ENCODE measurements around the gene PHLDB3. TPM values are rescaled to one million over a fixed set of nuclear protein-coding genes. Genes with fewer than 3 reads are reported as not detected.
"Not testable (repeated sequence)": the region's sequence is repeated elsewhere in the genome, so short reads cannot be mapped to it uniquely, and the experiment has no call there.

Gene PHLDB3
- total and polyA plus RNA-seq, 2 experiments from 2014 or later: 22.2 to 23.4 TPM

GRCh38 chr19:43439032-43439708 is 65.4 kb downstream of the PHLDB3 start:
- no peak for DNase-seq (ENCODE audit: low spot score)
- H3K27ac ChIP-seq: peak overlapping the region; percentile 31
- H3K4me2 ChIP-seq: no peak overlapping the region
- H3K4me1 ChIP-seq (ENCODE audit: insufficient read depth): peaks cover 3% of the 10 kb centered on the region
- H3K79me2 ChIP-seq: no peaks in the 10 kb centered on the region
- H3K9me3 ChIP-seq (ENCODE audit: low read depth): no peaks in the 10 kb centered on the region
- TF ChIP-seq EZH2 (IDR thresholded peaks at IDR 0.05; ENCODE audit: borderline replicate concordance) (no peak), EZH2phosphoT487 (IDR thresholded peaks at IDR 0.05; ENCODE audit: low read depth, severe bottlenecking, unreplicated experiment) (no peak)
- H4K20me1 ChIP-seq (ENCODE audit: insufficient read depth, poor library complexity, severe bottlenecking): no peaks in the 10 kb centered on the region
- H3K27me3 ChIP-seq: no peaks in the 10 kb centered on the region
- H3K36me3 ChIP-seq (replicated peaks; ENCODE audit: insufficient read depth, low read depth): no peaks in the 10 kb centered on the region
- H3K9me2 ChIP-seq (replicated peaks; ENCODE audit: insufficient read depth): no peaks in the 10 kb centered on the region
- no peak overlapping the region for H3K4me3 ChIP-seq
- H2AFZ ChIP-seq: no peak overlapping the region
- WGBS (ENCODE audit: low lambda C conversion rate, missing lambda C conversion rate): 76% methylated on average over 11 of the region's 14 CpGs

DNA sequence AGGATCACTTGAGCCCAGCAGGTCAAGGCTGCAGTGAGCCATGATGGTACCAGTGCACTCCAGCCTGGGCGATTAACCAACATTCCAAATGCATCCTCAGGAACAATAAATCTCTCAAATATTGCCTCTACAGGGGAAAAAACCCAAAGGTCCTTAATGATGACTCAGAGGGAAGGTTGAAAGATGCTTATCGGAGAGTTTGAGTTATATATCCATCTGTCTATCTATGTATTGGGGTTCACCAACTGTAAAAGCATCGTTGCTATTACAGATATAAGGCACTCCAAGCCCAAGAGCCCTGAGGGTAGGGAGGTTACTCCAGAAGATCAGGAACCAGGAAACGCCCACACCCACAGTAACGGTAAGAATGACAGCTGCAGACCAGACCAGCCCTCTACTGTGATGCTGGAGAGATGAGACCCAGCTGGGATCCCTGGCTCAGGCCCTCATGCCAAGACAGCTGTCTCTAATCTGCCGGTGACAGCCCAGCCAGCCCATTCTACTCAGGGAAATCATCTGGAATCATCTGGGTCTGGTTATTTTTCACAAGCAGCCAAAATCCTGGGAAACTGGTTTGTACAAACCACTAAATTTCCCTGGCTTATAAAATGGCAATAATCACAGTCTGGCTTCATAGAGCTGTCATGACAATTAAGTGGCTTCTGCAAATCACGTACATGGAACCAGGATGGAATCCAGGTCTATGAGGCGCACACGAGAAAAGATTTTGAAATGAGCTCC is 66.1 kb downstream of the PHLDB3 start:
- Histone ChIP-seq H3K27ac (peak overlapping the region; percentile 31), H3K4me3 (no peak overlapping the region), H3K9me2 (replicated peaks; ENCODE audit: insufficient read depth) (no peaks in the 10 kb centered on the region), H3K27me3 (no peaks in the 10 kb centered on the region), H3K4me1 (ENCODE audit: insufficient read depth) (peaks cover 3% of the 10 kb centered on the region), H4K20me1 (ENCODE audit: insufficient read depth, poor library complexity, severe bottlenecking) (no peaks in the 10 kb centered on the region), H2AFZ (no peak overlapping the region), H3K36me3 (replicated peaks; ENCODE audit: insufficient read depth, low read depth) (no peaks in the 10 kb centered on the region), H3K79me2 (no peaks in the 10 kb centered on the region), H3K9me3 (ENCODE audit: low read depth) (no peaks in the 10 kb centered on the region), H3K4me2 (no peak overlapping the region)
- 56% methylated on average over 9 of the region's 9 CpGs for WGBS (ENCODE audit: low lambda C conversion rate, missing lambda C conversion rate)
- TF ChIP-seq, protein P1, sequence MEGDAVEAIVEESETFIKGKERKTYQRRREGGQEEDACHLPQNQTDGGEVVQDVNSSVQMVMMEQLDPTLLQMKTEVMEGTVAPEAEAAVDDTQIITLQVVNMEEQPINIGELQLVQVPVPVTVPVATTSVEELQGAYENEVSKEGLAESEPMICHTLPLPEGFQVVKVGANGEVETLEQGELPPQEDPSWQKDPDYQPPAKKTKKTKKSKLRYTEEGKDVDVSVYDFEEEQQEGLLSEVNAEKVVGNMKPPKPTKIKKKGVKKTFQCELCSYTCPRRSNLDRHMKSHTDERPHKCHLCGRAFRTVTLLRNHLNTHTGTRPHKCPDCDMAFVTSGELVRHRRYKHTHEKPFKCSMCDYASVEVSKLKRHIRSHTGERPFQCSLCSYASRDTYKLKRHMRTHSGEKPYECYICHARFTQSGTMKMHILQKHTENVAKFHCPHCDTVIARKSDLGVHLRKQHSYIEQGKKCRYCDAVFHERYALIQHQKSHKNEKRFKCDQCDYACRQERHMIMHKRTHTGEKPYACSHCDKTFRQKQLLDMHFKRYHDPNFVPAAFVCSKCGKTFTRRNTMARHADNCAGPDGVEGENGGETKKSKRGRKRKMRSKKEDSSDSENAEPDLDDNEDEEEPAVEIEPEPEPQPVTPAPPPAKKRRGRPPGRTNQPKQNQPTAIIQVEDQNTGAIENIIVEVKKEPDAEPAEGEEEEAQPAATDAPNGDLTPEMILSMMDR (IDR thresholded peaks at IDR 0.05; ENCODE audit: poor library complexity): no peak
- TF ChIP-seq EZH2 (IDR thresholded peaks at IDR 0.05; ENCODE audit: borderline replicate concordance) (no peak), EZH2phosphoT487 (IDR thresholded peaks at IDR 0.05; ENCODE audit: low read depth, severe bottlenecking, unreplicated experiment) (no peak)
- peak; percentile 51 for DNase-seq (ENCODE audit: low spot score)

- 68% methylated on average over 6 of the region's 6 CpGs for WGBS (ENCODE audit: low lambda C conversion rate, missing lambda C conversion rate)
Measured at GRCh38 chr19:43437712-43438111, 66.8 kb downstream of the PHLDB3 start.

GRCh38 chr19:43437284-43437683 is 67.3 kb downstream of the PHLDB3 start:
- H3K36me3 ChIP-seq (replicated peaks; ENCODE audit: insufficient read depth, low read depth); H3K4me2 ChIP-seq; H3K4me3 ChIP-seq; H2AFZ ChIP-seq; H3K27me3 ChIP-seq; H3K4me1 ChIP-seq (ENCODE audit: insufficient read depth); H4K20me1 ChIP-seq (ENCODE audit: insufficient read depth, poor library complexity, severe bottlenecking); H3K79me2 ChIP-seq; DNase-seq (ENCODE audit: low spot score); H3K9me3 ChIP-seq (ENCODE audit: low read depth); H3K9me2 ChIP-seq (replicated peaks; ENCODE audit: insufficient read depth): not testable (repeated sequence)
- 67% methylated on average over 11 of the region's 11 CpGs for WGBS (ENCODE audit: low lambda C conversion rate, missing lambda C conversion rate)
- peak overlapping the region; percentile 31 for H3K27ac ChIP-seq

More at GRCh38 chr19:43437712-43438111, 66.8 kb downstream of the PHLDB3 start:
- Histone ChIP-seq H3K9me3 (ENCODE audit: low read depth) (no peaks in the 10 kb centered on the region), H4K20me1 (ENCODE audit: insufficient read depth, poor library complexity, severe bottlenecking) (no peaks in the 10 kb centered on the region), H3K36me3 (replicated peaks; ENCODE audit: insufficient read depth, low read depth) (no peaks in the 10 kb centered on the region), H3K4me2 (no peak overlapping the region), H3K27ac (peak overlapping the region; percentile 31), H3K9me2 (replicated peaks; ENCODE audit: insufficient read depth) (no peaks in the 10 kb centered on the region), H3K4me3 (no peak overlapping the region), H3K79me2 (no peaks in the 10 kb centered on the region), H3K27me3 (no peaks in the 10 kb centered on the region), H3K4me1 (ENCODE audit: insufficient read depth) (peaks cover 3% of the 10 kb centered on the region), H2AFZ (no peak overlapping the region)
- no peak for DNase-seq (ENCODE audit: low spot score)
- TF ChIP-seq, protein P1 (IDR thresholded peaks at IDR 0.05; ENCODE audit: poor library complexity): no peak
- TF ChIP-seq EZH2 (IDR thresholded peaks at IDR 0.05; ENCODE audit: borderline replicate concordance): no peak
- TF ChIP-seq EZH2phosphoT487 (IDR thresholded peaks at IDR 0.05; ENCODE audit: low read depth, severe bottlenecking, unreplicated experiment): no peak

All from hepatocyte (in vitro differentiated cells).